Measurements from ENCODE around the gene FUBP1. TPM values are rescaled to one million over a fixed set of nuclear protein-coding genes. Genes with fewer than 3 reads are reported as not detected.
"Not testable (repeated sequence)": the region's sequence is repeated elsewhere in the genome, so short reads cannot be mapped to it uniquely, and the experiment has no call there.

The FUBP1 gene
- total RNA-seq, 1 experiment from 2014 or later: 271 TPM

- H3K27ac ChIP-seq (ENCODE audit: insufficient read length, low read depth, low read length): no peak overlapping the region
These were observed 24.3 kb upstream of the FUBP1 start for GRCh38 chr1:78003070-78003746.

GRCh38 chr1:78000536-78000935 is 21.7 kb upstream of the FUBP1 start:
- H4K5ac ChIP-seq (ENCODE audit: insufficient read length, low read depth, low read length); H2BK20ac ChIP-seq (ENCODE audit: low read depth, low read length, poor library complexity, severe bottlenecking); H3K79me1 ChIP-seq (ENCODE audit: insufficient read depth, low read depth, low read length, poor library complexity, severe bottlenecking); H3K23me2 ChIP-seq (ENCODE audit: insufficient read length, low read depth, low read length, poor library complexity, severe bottlenecking); H3K4me3 Mint-ChIP-seq; H3K4me2 ChIP-seq (ENCODE audit: insufficient read depth, insufficient read length, low read length); H2BK15ac ChIP-seq (ENCODE audit: low read depth, low read length); H3K27ac ChIP-seq (ENCODE audit: insufficient read length, low read depth, low read length); H3K9me3 ChIP-seq (ENCODE audit: control insufficient read depth, low read depth, low read length); H2AFZ ChIP-seq (ENCODE audit: low read length); H3K27me3 Mint-ChIP-seq (ENCODE audit: low read depth); H3K9me3 Mint-ChIP-seq; H3K23ac ChIP-seq (ENCODE audit: insufficient read length, low read depth, low read length); H2BK5ac ChIP-seq (ENCODE audit: insufficient read length, low read length); H3K27ac Mint-ChIP-seq; H2BK120ac ChIP-seq (ENCODE audit: low read depth, low read length, poor library complexity, severe bottlenecking); H2BK12ac ChIP-seq (ENCODE audit: insufficient read length, low read depth, low read length); H3K4me1 ChIP-seq (ENCODE audit: insufficient read depth, low read length); H3K79me2 ChIP-seq (ENCODE audit: insufficient read depth, low read length); H3K18ac ChIP-seq (ENCODE audit: insufficient read length, low read depth, low read length); H3K4ac ChIP-seq (ENCODE audit: low read depth, low read length); H3K56ac ChIP-seq (ENCODE audit: insufficient read length, low read depth, low read length); H4K8ac ChIP-seq (replicated peaks; ENCODE audit: insufficient read length, low read depth, low read length); H3T11ph ChIP-seq (ENCODE audit: low read length); H3K36me3 Mint-ChIP-seq (ENCODE audit: insufficient read depth in 1 of 3, low read depth in 3 of 3); DNase-seq; H2AK5ac ChIP-seq (ENCODE audit: insufficient read length, low read length); H3K27me3 ChIP-seq (ENCODE audit: insufficient read depth, low read length); H4K91ac ChIP-seq (ENCODE audit: insufficient read length, low read depth, low read length); H4K20me1 ChIP-seq (ENCODE audit: control insufficient read depth, insufficient read depth, insufficient read length); H3K14ac ChIP-seq (ENCODE audit: insufficient read depth, low read length); H3K9ac ChIP-seq (ENCODE audit: extremely low read depth, insufficient read length, low read length): not testable (repeated sequence)
- no CpG with 5 or more reads among the region's 11 CpGs for WGBS (ENCODE audit: extremely low coverage, insufficient read length, low lambda C conversion rate)
- H3K4me1 Mint-ChIP-seq: peaks cover 18 to 23% of the 10 kb centered on the region in 2 experiments

More at GRCh38 chr1:78003070-78003746, 24.3 kb upstream of the FUBP1 start:
- Mint-ChIP-seq H3K27ac (peak overlapping the region in 1 of 3 experiments; percentile 90; a peak in 3 of 7 replicates), H3K27me3 (ENCODE audit: low read depth) (no peaks in the 10 kb centered on the region; the same call in 1 of the 2 replicates), H3K36me3 (ENCODE audit: insufficient read depth in 1 of 3, low read depth in 3 of 3) (no peaks in the 10 kb centered on the region), H3K4me3 (peak overlapping the region in 1 of 2 experiments; percentile 38; a peak in 1 of 5 replicates), H3K9me3 (peaks cover 0 to 2% of the 10 kb centered on the region in 2 experiments; a peak in 1 of 5 replicates), H3K4me1 (peaks cover 27% of the 10 kb centered on the region in 2 experiments)
- no peak overlapping the region for H3K4me2 ChIP-seq (ENCODE audit: insufficient read depth, insufficient read length, low read length)
- H2BK20ac ChIP-seq (ENCODE audit: low read depth, low read length, poor library complexity, severe bottlenecking): no peak overlapping the region
- H3K18ac ChIP-seq (ENCODE audit: insufficient read length, low read depth, low read length): no peak overlapping the region
- H3K9me3 ChIP-seq (ENCODE audit: control insufficient read depth, low read depth, low read length): no peaks in the 10 kb centered on the region
- peaks cover 2% of the 10 kb centered on the region for H3K23me2 ChIP-seq (ENCODE audit: insufficient read length, low read depth, low read length, poor library complexity, severe bottlenecking)
- H3K23ac ChIP-seq (ENCODE audit: insufficient read length, low read depth, low read length): no peak overlapping the region
- no peak overlapping the region for H3K14ac ChIP-seq (ENCODE audit: insufficient read depth, low read length)
- no peak overlapping the region for H2AFZ ChIP-seq (ENCODE audit: low read length)
- H3K4me1 ChIP-seq (ENCODE audit: insufficient read depth, low read length): no peaks in the 10 kb centered on the region
- H3K79me2 ChIP-seq (ENCODE audit: insufficient read depth, low read length): no peaks in the 10 kb centered on the region
- no peak for DNase-seq
- H4K5ac ChIP-seq (ENCODE audit: insufficient read length, low read depth, low read length): no peak overlapping the region
- H3K79me1 ChIP-seq (ENCODE audit: insufficient read depth, low read depth, low read length, poor library complexity, severe bottlenecking): no peaks in the 10 kb centered on the region
- no peak overlapping the region for H2AK5ac ChIP-seq (ENCODE audit: insufficient read length, low read length)
- no peak overlapping the region for H2BK15ac ChIP-seq (ENCODE audit: low read depth, low read length)
- no peak overlapping the region for H2BK120ac ChIP-seq (ENCODE audit: low read depth, low read length, poor library complexity, severe bottlenecking)
- no peak overlapping the region for H3T11ph ChIP-seq (ENCODE audit: low read length)
- TF ChIP-seq CTCF (conservative IDR thresholded peaks at IDR 0.05): no peak
- H4K91ac ChIP-seq (ENCODE audit: insufficient read length, low read depth, low read length): no peak overlapping the region
- no peak overlapping the region for H3K9ac ChIP-seq (ENCODE audit: extremely low read depth, insufficient read length, low read length)
- no peak overlapping the region for H2BK5ac ChIP-seq (ENCODE audit: insufficient read length, low read length)
- H2BK12ac ChIP-seq (ENCODE audit: insufficient read length, low read depth, low read length): no peak overlapping the region
- WGBS (ENCODE audit: extremely low coverage, insufficient read length, low lambda C conversion rate): no CpG with 5 or more reads among the region's 3 CpGs
- no peak overlapping the region for H4K8ac ChIP-seq (replicated peaks; ENCODE audit: insufficient read length, low read depth, low read length)
- H4K20me1 ChIP-seq (ENCODE audit: control insufficient read depth, insufficient read depth, insufficient read length): no peaks in the 10 kb centered on the region
- no peak overlapping the region for H3K56ac ChIP-seq (ENCODE audit: insufficient read length, low read depth, low read length)
- no peak overlapping the region for H3K4ac ChIP-seq (ENCODE audit: low read depth, low read length)
- H3K27me3 ChIP-seq (ENCODE audit: insufficient read depth, low read length): no peaks in the 10 kb centered on the region

Data from H9 (cell line).